ENCODE measurements around the gene LCAT. TPM values are rescaled to one million over a fixed set of nuclear protein-coding genes. Genes with fewer than 3 reads are reported as not detected.

Gene LCAT
- total RNA-seq, 1 experiment from 2014 or later = 17.8 TPM

DNA sequence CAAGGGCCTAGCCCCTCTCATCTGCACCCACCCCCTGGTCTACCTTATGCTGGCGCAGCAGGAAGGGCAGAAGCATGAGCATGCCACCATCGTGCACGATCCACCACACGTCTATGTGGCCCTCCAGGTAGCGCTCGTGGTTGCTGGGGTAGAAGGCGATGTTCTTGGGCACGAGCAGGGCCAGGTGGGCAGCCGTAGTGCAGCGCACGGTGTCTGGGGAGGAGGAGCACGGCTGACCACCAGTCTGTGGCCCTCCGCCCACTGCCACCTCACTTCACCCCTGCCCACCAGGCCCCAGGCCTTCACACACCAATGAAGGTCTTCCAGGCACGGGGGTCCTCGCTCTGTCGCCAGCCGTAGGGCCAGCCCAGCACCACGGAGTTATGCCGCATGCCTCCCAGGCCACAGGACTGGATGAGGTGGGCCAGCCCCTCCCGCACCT is 2.2 kb upstream of the LCAT start:
- Histone ChIP-seq H4K91ac (ENCODE audit: insufficient read length, low read depth, low read length) (no peak overlapping the region), H3K9me3 (ENCODE audit: control insufficient read depth, low read depth, low read length) (no peaks in the 10 kb centered on the region), H4K8ac (replicated peaks; ENCODE audit: insufficient read length, low read depth, low read length) (no peak overlapping the region), H3K27ac (ENCODE audit: insufficient read length, low read depth, low read length) (no peak overlapping the region), H3K79me1 (ENCODE audit: insufficient read depth, low read depth, low read length, poor library complexity, severe bottlenecking) (no peaks in the 10 kb centered on the region), H2BK5ac (ENCODE audit: insufficient read length, low read length) (no peak overlapping the region), H3K56ac (ENCODE audit: insufficient read length, low read depth, low read length) (no peak overlapping the region), H2AFZ (ENCODE audit: low read length) (no peak overlapping the region), H2BK15ac (ENCODE audit: low read depth, low read length) (no peak overlapping the region), H3K27me3 (ENCODE audit: insufficient read depth, low read length) (no peaks in the 10 kb centered on the region), H3K23ac (ENCODE audit: insufficient read length, low read depth, low read length) (no peak overlapping the region), H3K4me1 (ENCODE audit: insufficient read depth, low read length) (no peaks in the 10 kb centered on the region), H3K14ac (ENCODE audit: insufficient read depth, low read length) (no peak overlapping the region), H3K18ac (ENCODE audit: insufficient read length, low read depth, low read length) (no peak overlapping the region), H3K9ac (ENCODE audit: extremely low read depth, insufficient read length, low read length) (no peak overlapping the region), H3K79me2 (ENCODE audit: insufficient read depth, low read length) (no peaks in the 10 kb centered on the region), H3T11ph (ENCODE audit: low read length) (no peak overlapping the region), H3K4ac (ENCODE audit: low read depth, low read length) (no peak overlapping the region), H2BK20ac (ENCODE audit: low read depth, low read length, poor library complexity, severe bottlenecking) (no peak overlapping the region), H2BK120ac (ENCODE audit: low read depth, low read length, poor library complexity, severe bottlenecking) (no peak overlapping the region), H2AK5ac (ENCODE audit: insufficient read length, low read length) (no peak overlapping the region), H4K20me1 (ENCODE audit: control insufficient read depth, insufficient read depth, insufficient read length) (no peaks in the 10 kb centered on the region), H4K5ac (ENCODE audit: insufficient read length, low read depth, low read length) (no peak overlapping the region), H2BK12ac (ENCODE audit: insufficient read length, low read depth, low read length) (no peak overlapping the region), H3K4me2 (ENCODE audit: insufficient read depth, insufficient read length, low read length) (no peak overlapping the region), H3K23me2 (ENCODE audit: insufficient read length, low read depth, low read length, poor library complexity, severe bottlenecking) (no peaks in the 10 kb centered on the region)
- no peak for DNase-seq
- Mint-ChIP-seq H3K4me1 (peaks cover 2 to 15% of the 10 kb centered on the region in 2 experiments; a peak in 2 of 4 replicates), H3K27me3 (ENCODE audit: low read depth) (no peaks in the 10 kb centered on the region), H3K27ac (no peak overlapping the region), H3K36me3 (ENCODE audit: insufficient read depth in 1 of 3, low read depth in 3 of 3) (peaks cover 11 to 64% (median 36%) of the 10 kb centered on the region in 3 experiments; a peak in 5 of 7 replicates), H3K4me3 (no peak overlapping the region), H3K9me3 (no peaks in the 10 kb centered on the region)
- TF ChIP-seq, protein P1, sequence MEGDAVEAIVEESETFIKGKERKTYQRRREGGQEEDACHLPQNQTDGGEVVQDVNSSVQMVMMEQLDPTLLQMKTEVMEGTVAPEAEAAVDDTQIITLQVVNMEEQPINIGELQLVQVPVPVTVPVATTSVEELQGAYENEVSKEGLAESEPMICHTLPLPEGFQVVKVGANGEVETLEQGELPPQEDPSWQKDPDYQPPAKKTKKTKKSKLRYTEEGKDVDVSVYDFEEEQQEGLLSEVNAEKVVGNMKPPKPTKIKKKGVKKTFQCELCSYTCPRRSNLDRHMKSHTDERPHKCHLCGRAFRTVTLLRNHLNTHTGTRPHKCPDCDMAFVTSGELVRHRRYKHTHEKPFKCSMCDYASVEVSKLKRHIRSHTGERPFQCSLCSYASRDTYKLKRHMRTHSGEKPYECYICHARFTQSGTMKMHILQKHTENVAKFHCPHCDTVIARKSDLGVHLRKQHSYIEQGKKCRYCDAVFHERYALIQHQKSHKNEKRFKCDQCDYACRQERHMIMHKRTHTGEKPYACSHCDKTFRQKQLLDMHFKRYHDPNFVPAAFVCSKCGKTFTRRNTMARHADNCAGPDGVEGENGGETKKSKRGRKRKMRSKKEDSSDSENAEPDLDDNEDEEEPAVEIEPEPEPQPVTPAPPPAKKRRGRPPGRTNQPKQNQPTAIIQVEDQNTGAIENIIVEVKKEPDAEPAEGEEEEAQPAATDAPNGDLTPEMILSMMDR (conservative IDR thresholded peaks at IDR 0.05) = no peak
- no CpG with 5 or more reads among the region's 20 CpGs for WGBS (ENCODE audit: extremely low coverage, insufficient read length, low lambda C conversion rate)

All from H9 (cell line).